GM23338 (cell line): ENCODE measurements around the gene CPLX3. TPM values are rescaled to one million over a fixed set of nuclear protein-coding genes. Genes with fewer than 3 reads are reported as not detected.
A peak's percentile ranks its signal among the peaks of the same experiment; 100 is the strongest.

Experiments
- ATAC-seq: fragments of 200-7000 bp; cut with Tn5 transposase; 3 replicates; pipeline ENCODE4 v1.9.1; 2020
- DNase-seq: peaks from one replicate; pipeline ENCODE4 v3.0.0-alpha.2; 2015; ENCODE audit warnings: low spot score
- H2AFZ ChIP-seq: fragments of 200-600 bp; sonication (generic); 2 replicates; pipeline ENCODE4 v1.8.0; 2016; ENCODE audit warnings: antibody characterized with exemption, mild to moderate bottlenecking, moderate library complexity
- H3F3A ChIP-seq: fragments of 200-600 bp; sonication (generic); replicated peaks from 2 replicates; pipeline ENCODE4 v1.8.0; 2017; ENCODE audit warnings: antibody characterized with exemption, mixed run types, low read depth
- H3K27ac ChIP-seq: fragments of 200-600 bp; sonication (generic); 2 replicates; pipeline ENCODE4 v1.6.1; 2016; ENCODE audit warnings: low read depth
- H3K27me3 ChIP-seq: fragments of 200-600 bp; sonication (generic); 2 replicates; pipeline ENCODE4 v1.8.0; 2016; ENCODE audit warnings: mild to moderate bottlenecking, mixed run types, moderate library complexity; ENCODE audit not compliant: insufficient read depth
- H3K36me3 ChIP-seq: fragments of 200-600 bp; sonication (generic); 2 replicates; pipeline ENCODE4 v1.8.0; 2016; ENCODE audit warnings: mild to moderate bottlenecking; ENCODE audit not compliant: insufficient read depth
- H3K4me1 ChIP-seq: fragments of 200-600 bp; sonication (generic); 2 replicates; pipeline ENCODE4 v1.8.0; 2016; ENCODE audit warnings: mild to moderate bottlenecking, moderate library complexity; ENCODE audit not compliant: insufficient read depth
- H3K4me2 ChIP-seq: fragments of 200-600 bp; sonication (generic); 2 replicates; pipeline ENCODE4 v1.7.1; 2017; ENCODE audit warnings: mixed run types
- H3K4me3 ChIP-seq: fragments of 200-600 bp; sonication (generic); 2 replicates; pipeline ENCODE4 v1.6.1; 2016; ENCODE audit warnings: mixed run types
- H3K79me2 ChIP-seq: fragments of 200-600 bp; sonication (generic); replicated peaks from 2 replicates; pipeline ENCODE4 v1.8.0; 2017; ENCODE audit warnings: mild to moderate bottlenecking; ENCODE audit not compliant: insufficient read depth
- H3K9me2 ChIP-seq: fragments of 200-600 bp; sonication (generic); 2 replicates; pipeline ENCODE4 v1.8.0; 2017; ENCODE audit not compliant: insufficient read depth
- H4K20me1 ChIP-seq: fragments of 200-600 bp; sonication (generic); replicated peaks from 2 replicates; pipeline ENCODE4 v1.8.0; 2017; ENCODE audit warnings: mild to moderate bottlenecking; ENCODE audit not compliant: insufficient read depth
- H3K27ac Mint-ChIP-seq: 2 replicates; pipeline ENCODE4 v1.8.0; 2020; ENCODE audit warnings: inconsistent platforms, mild to moderate bottlenecking, moderate library complexity, mixed read lengths
- H3K27me3 Mint-ChIP-seq: 3 replicates; pipeline ENCODE4 v1.8.0; 2022; ENCODE audit warnings: low read depth, mild to moderate bottlenecking, moderate library complexity, mixed read lengths, inconsistent platforms; ENCODE audit not compliant: insufficient read depth, poor library complexity
- H3K36me3 Mint-ChIP-seq: 3 replicates; pipeline ENCODE4 v1.8.0; 2021; ENCODE audit warnings: low read depth, mild to moderate bottlenecking, inconsistent platforms, moderate library complexity, mixed read lengths
- H3K4me1 Mint-ChIP-seq: 3 replicates; pipeline ENCODE4 v1.8.0; 2020; ENCODE audit warnings: mild to moderate bottlenecking, inconsistent platforms, mixed read lengths
- H3K4me3 Mint-ChIP-seq: 3 replicates; pipeline ENCODE4 v1.8.0; 2021; ENCODE audit warnings: moderate library complexity, mild to moderate bottlenecking, inconsistent platforms, mixed read lengths
- H3K9me3 Mint-ChIP-seq: 3 replicates; pipeline ENCODE4 v1.8.0; 2020; ENCODE audit warnings: moderate library complexity, mild to moderate bottlenecking, inconsistent platforms, mixed read lengths
- CREB1 ChIP-seq: fragments of 250-450 bp; sonication (Bioruptor Pico); IDR thresholded peaks from 2 replicates; pipeline ENCODE4 v1.5.0; 2020; ENCODE audit warnings: low read depth, mild to moderate bottlenecking, moderate library complexity
- CTCF ChIP-seq, 2 experiments: fragments of 200-600 bp in 1 of 2; sonication (generic) in 1 of 2; conservative IDR thresholded peaks; 2 replicates each; pipeline versions ENCODE4 v1.5.1 to v1.6.1; 2016 to 2017; ENCODE audit warnings: antibody characterized with exemption in 2 of 2, low read depth in 2 of 2, mild to moderate bottlenecking in 2 of 2, moderate library complexity in 1 of 2
- ETS1 ChIP-seq: IDR thresholded peaks from 2 replicates; pipeline ENCODE4 v1.6.1; 2016; ENCODE audit warnings: antibody characterized with exemption
- EZH2 ChIP-seq: fragments of 200-600 bp; sonication (generic); IDR thresholded peaks from one replicate; pipeline ENCODE4 v1.8.0; 2017; ENCODE audit warnings: antibody characterized with exemption, mild to moderate bottlenecking, low read depth; ENCODE audit not compliant: unreplicated experiment
- EZH2phosphoT487 ChIP-seq: fragments of 200-600 bp; sonication (generic); IDR thresholded peaks from one replicate; pipeline ENCODE4 v1.8.1; 2018; ENCODE audit warnings: antibody characterized with exemption; ENCODE audit not compliant: unreplicated experiment
- JUNB ChIP-seq: IDR thresholded peaks from one replicate; pipeline ENCODE4 v1.6.1; 2016; ENCODE audit warnings: antibody characterized with exemption; ENCODE audit not compliant: unreplicated experiment
- NANOG ChIP-seq: IDR thresholded peaks from 2 replicates; pipeline ENCODE4 v1.6.1; 2016; ENCODE audit warnings: antibody characterized with exemption, borderline replicate concordance
- POLR2AphosphoS5 ChIP-seq: IDR thresholded peaks from 2 replicates; pipeline ENCODE4 v1.6.1; 2016; ENCODE audit warnings: antibody characterized with exemption, low read depth
- REST ChIP-seq: IDR thresholded peaks from one replicate; pipeline ENCODE4 v1.6.1; 2018; ENCODE audit warnings: antibody characterized with exemption; ENCODE audit not compliant: unreplicated experiment
- STAT1 ChIP-seq: IDR thresholded peaks from one replicate; pipeline ENCODE4 v1.6.1; 2016; ENCODE audit warnings: antibody characterized with exemption; ENCODE audit not compliant: unreplicated experiment
- ZNF114 ChIP-seq: fragments of 250-450 bp; sonication (Bioruptor Pico); IDR thresholded peaks from 2 replicates; pipeline ENCODE4 v1.5.0; 2020; ENCODE audit warnings: mild to moderate bottlenecking, moderate library complexity
- ZNF331 ChIP-seq: fragments of 250-450 bp; sonication (Bioruptor Pico); IDR thresholded peaks from 2 replicates; pipeline ENCODE4 v1.5.0; 2020; ENCODE audit warnings: low read depth, mild to moderate bottlenecking, moderate library complexity
- polyA plus RNA-seq: library from polyadenylated mRNA; unstranded; fragments of >200 nt; fragmentation: Nextera tagmentation; extraction: Ambion mirVana; gene quantifications from 2 replicates; pipeline ENCODE4 v1.2.1, GENCODE V29; 2016
- total RNA-seq: library from RNA; depleted of rRNA; stranded (reverse); fragments of >200 nt; shearing (Covaris generic); gene quantifications from 2 replicates; pipeline ENCODE4 v1.2.3, GENCODE V29; 2014
- TF ChIP-seq, protein P1 (sequence below): fragments of 250-450 bp; sonication (Bioruptor Pico); IDR thresholded peaks from 2 replicates; pipeline ENCODE4 v1.5.0; 2020; ENCODE audit warnings: mild to moderate bottlenecking, moderate library complexity

Gene CPLX3
- total and polyA plus RNA-seq, 2 experiments from 2014 or later, result 0.66 TPM; not detected in 1

DNA sequence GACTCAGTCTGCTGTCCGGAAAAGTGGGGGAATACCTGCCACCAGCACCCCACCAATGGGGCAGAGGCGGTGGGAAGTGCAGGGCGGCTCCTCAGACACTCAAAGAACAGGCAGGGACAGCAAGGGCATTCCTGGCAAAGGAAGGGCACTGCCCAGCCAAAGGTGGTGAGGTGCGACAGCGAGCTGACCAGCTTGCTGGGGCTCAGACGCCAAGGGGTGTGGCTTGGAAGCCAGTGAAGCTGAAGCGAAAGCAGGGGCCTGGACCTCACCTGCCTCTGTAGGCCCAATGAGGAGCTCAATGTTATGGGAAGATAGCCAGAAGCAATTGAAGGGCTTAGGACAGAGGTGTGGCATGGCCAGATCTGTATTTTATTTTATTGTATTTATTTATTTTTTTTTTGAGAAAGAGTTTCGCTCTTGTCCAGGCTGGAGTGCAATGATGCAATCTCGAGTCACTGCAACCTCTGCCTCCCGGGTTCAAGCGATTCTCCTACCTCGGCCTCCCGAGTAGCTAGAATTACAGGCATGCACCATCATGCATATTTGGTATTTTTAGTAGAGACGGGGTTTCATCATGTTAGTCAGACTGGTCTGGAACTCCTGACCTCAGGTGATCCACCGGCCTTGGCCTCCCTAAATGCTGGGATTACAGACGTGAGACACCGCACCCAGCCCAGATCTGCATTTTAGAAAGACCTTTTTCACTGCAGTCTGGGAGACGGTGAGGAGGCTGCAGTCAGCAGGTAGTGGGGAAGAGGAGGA, 18.2 kb upstream of the CPLX3 start:
- Mint-ChIP-seq H3K9me3 (no peaks in the 10 kb centered on the region), H3K4me1 (peaks cover 12% of the 10 kb centered on the region; the same call in 2 of the 3 replicates), H3K36me3 (peaks cover 6% of the 10 kb centered on the region), H3K27me3 (peaks cover 3% of the 10 kb centered on the region), H3K27ac (peak overlapping the region; percentile 61; the same call in 1 of the 2 replicates), H3K4me3 (no peak overlapping the region)
- Histone ChIP-seq H3K9me2 (no peaks in the 10 kb centered on the region), H3K36me3 (no peaks in the 10 kb centered on the region), H3K4me2 (no peak overlapping the region), H3K27me3 (no peaks in the 10 kb centered on the region), H4K20me1 (no peaks in the 10 kb centered on the region), H3F3A (no peaks in the 10 kb centered on the region), H3K27ac (no peak overlapping the region), H3K79me2 (no peaks in the 10 kb centered on the region), H3K4me1 (peaks cover 3% of the 10 kb centered on the region; the same call in 1 of the 2 replicates), H3K4me3 (no peak overlapping the region), H2AFZ (no peak overlapping the region)
- TF ChIP-seq POLR2AphosphoS5 (no peak), JUNB (no peak), ETS1 (no peak), ZNF114 (no peak), CREB1 (CRISPR knock-in tag) (no peak), EZH2 (no peak), CTCF (conservative IDR thresholded peaks at IDR 0.05; ENCODE audit: low read depth in 2 of 2) (no peak), NANOG (no peak), STAT1 (no peak), ZNF331 (no peak), EZH2phosphoT487 (no peak), REST (no peak)
- TF ChIP-seq, protein P1, sequence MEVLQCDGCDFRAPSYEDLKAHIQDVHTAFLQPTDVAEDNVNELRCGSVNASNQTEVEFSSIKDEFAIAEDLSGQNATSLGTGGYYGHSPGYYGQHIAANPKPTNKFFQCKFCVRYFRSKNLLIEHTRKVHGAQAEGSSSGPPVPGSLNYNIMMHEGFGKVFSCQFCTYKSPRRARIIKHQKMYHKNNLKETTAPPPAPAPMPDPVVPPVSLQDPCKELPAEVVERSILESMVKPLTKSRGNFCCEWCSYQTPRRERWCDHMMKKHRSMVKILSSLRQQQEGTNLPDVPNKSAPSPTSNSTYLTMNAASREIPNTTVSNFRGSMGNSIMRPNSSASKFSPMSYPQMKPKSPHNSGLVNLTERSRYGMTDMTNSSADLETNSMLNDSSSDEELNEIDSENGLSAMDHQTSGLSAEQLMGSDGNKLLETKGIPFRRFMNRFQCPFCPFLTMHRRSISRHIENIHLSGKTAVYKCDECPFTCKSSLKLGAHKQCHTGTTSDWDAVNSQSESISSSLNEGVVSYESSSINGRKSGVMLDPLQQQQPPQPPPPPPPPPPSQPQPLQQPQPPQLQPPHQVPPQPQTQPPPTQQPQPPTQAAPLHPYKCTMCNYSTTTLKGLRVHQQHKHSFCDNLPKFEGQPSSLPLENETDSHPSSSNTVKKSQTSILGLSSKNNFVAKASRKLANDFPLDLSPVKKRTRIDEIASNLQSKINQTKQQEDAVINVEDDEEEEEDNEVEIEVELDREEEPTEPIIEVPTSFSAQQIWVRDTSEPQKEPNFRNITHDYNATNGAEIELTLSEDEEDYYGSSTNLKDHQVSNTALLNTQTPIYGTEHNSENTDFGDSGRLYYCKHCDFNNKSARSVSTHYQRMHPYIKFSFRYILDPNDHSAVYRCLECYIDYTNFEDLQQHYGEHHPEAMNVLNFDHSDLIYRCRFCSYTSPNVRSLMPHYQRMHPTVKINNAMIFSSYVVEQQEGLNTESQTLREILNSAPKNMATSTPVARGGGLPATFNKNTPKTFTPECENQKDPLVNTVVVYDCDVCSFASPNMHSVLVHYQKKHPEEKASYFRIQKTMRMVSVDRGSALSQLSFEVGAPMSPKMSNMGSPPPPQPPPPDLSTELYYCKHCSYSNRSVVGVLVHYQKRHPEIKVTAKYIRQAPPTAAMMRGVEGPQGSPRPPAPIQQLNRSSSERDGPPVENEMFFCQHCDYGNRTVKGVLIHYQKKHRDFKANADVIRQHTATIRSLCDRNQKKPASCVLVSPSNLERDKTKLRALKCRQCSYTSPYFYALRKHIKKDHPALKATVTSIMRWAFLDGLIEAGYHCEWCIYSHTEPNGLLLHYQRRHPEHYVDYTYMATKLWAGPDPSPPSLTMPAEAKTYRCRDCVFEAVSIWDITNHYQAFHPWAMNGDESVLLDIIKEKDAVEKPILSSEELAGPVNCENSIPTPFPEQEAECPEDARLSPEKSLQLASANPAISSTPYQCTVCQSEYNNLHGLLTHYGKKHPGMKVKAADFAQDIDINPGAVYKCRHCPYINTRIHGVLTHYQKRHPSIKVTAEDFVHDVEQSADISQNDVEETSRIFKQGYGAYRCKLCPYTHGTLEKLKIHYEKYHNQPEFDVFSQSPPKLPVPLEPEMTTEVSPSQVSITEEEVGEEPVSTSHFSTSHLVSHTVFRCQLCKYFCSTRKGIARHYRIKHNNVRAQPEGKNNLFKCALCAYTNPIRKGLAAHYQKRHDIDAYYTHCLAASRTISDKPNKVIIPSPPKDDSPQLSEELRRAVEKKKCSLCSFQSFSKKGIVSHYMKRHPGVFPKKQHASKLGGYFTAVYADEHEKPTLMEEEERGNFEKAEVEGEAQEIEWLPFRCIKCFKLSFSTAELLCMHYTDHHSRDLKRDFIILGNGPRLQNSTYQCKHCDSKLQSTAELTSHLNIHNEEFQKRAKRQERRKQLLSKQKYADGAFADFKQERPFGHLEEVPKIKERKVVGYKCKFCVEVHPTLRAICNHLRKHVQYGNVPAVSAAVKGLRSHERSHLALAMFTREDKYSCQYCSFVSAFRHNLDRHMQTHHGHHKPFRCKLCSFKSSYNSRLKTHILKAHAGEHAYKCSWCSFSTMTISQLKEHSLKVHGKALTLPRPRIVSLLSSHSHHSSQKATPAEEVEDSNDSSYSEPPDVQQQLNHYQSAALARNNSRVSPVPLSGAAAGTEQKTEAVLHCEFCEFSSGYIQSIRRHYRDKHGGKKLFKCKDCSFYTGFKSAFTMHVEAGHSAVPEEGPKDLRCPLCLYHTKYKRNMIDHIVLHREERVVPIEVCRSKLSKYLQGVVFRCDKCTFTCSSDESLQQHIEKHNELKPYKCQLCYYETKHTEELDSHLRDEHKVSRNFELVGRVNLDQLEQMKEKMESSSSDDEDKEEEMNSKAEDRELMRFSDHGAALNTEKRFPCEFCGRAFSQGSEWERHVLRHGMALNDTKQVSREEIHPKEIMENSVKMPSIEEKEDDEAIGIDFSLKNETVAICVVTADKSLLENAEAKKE, result no peak
- ATAC-seq, result no peak; the same call in 1 of the 3 replicates
- DNase-seq, result no peak
